ENCODE data around the gene LRRC59.

GRCh38 chr17:50380369-50381259, 16.7 kb downstream of the LRRC59 start:
- TF ChIP-seq CTCF (IDR thresholded peaks at IDR 0.05; ENCODE audit: control extremely low read depth in 1 of 3, insufficient read depth in 1 of 3, low read depth in 1 of 3, low read length in 3 of 3) (peak in 2 of 3 experiments; percentile 13 to 14; a peak in 2 of 4 replicates), CHD1 (IDR thresholded peaks at IDR 0.05; ENCODE audit: low read depth, low read length) (no peak), POLR2AphosphoS5 (IDR thresholded peaks at IDR 0.05; ENCODE audit: low read depth, low read length) (no peak), YY1 (IDR thresholded peaks at IDR 0.05; ENCODE audit: low read depth, low read length) (no peak), JUN (IDR thresholded peaks at IDR 0.05; ENCODE audit: low read depth, low read length) (no peak), HDAC6 (IDR thresholded peaks at IDR 0.05; ENCODE audit: low read depth, low read length) (no peak), SAP30 (IDR thresholded peaks at IDR 0.05; ENCODE audit: insufficient read depth, insufficient replicate concordance, low read length) (no peak), ATF3 (IDR thresholded peaks at IDR 0.05; ENCODE audit: insufficient read depth, low read depth, low read length) (no peak), CBX5 (IDR thresholded peaks at IDR 0.05; ENCODE audit: low read depth, low read length) (no peak), POLR2A (IDR thresholded peaks at IDR 0.05; ENCODE audit: control extremely low read depth in 1 of 2, low read depth in 2 of 2, low read length in 2 of 2) (peak in 1 of 2 experiments; percentile 50; a peak in 2 of 3 replicates), ZNF274 (IDR thresholded peaks at IDR 0.05; ENCODE audit: borderline replicate concordance, extremely low read depth, low read length) (no peak), SIRT6 (IDR thresholded peaks at IDR 0.05; ENCODE audit: low read length) (no peak), ATF2 (IDR thresholded peaks at IDR 0.05; ENCODE audit: low read length) (no peak)
